ENCODE data around the gene PGLYRP1. TPM values are rescaled to one million over a fixed set of nuclear protein-coding genes. Genes with fewer than 3 reads are reported as not detected.

Gene PGLYRP1
- total RNA-seq, 2 experiments from 2014 or later, result not detected

- ChIA-PET CTCF (interaction anchor here (0.6 kb wide), 1 partner anchor 9 kb away, joined by 4 read pairs; no protein-coding TSS in a partner anchor), POLR2A (no interaction called here)
Observed at GRCh38 chr19:46035546-46035945, 12.7 kb upstream of the PGLYRP1 start.

GRCh38 chr19:46033401-46033800 is 10.5 kb upstream of the PGLYRP1 start:
- CTCF ChIA-PET, result interaction anchor here (1.3 to 1.7 kb wide), 2 partner anchors 155 to 232 kb away, joined by 3 to 6 read pairs; no protein-coding TSS in a partner anchor
- POLR2A ChIA-PET, result no interaction called here

GRCh38 chr19:46032597-46033025 is 9.8 kb upstream of the PGLYRP1 start:
- ChIA-PET CTCF (interaction anchor here (1.3 kb wide), 1 partner anchor 233 kb away, joined by 6 read pairs; no protein-coding TSS in a partner anchor), POLR2A (no interaction called here)

DNA sequence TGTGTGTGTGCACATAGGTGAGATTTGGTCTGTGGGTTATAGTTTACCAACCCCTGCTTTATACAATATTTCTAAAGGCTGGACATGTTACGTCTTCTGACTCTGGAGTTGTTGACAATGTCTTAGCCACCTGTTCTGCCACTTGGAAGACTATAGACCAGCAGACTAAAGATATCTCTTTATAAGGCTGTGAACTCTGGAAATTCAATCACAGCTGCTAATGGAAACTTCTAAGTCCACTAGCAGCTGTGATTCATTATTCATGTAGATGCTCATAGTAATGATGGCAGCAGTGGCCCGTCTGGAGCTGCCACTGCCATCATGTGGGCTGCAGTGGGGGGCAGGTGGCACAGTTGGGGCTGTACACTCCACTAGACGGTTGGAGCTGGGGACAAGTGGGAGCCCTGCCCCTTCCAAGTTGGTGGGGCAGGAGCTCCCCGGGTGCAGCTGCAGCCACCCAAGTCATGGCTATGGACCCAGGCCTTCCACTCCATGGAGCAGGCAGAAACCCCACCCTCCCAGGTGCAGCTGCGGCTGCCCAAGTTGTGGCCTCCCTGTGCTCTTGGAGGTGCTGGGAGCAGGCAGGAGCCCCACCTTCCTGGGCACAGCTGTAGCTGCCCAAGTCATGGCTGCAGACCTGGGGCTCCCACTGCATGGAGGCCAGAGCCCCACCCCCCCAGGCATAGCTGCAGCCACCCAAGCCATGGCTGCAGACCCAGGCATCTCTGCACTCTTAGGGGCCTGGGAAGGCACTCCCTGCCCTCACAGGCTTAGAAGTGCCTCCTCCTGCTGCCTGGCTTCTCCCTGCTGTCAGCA is 9.1 kb upstream of the PGLYRP1 start:
- POLR2A ChIA-PET, result no interaction called here
- CTCF ChIA-PET, result no interaction called here

DNA sequence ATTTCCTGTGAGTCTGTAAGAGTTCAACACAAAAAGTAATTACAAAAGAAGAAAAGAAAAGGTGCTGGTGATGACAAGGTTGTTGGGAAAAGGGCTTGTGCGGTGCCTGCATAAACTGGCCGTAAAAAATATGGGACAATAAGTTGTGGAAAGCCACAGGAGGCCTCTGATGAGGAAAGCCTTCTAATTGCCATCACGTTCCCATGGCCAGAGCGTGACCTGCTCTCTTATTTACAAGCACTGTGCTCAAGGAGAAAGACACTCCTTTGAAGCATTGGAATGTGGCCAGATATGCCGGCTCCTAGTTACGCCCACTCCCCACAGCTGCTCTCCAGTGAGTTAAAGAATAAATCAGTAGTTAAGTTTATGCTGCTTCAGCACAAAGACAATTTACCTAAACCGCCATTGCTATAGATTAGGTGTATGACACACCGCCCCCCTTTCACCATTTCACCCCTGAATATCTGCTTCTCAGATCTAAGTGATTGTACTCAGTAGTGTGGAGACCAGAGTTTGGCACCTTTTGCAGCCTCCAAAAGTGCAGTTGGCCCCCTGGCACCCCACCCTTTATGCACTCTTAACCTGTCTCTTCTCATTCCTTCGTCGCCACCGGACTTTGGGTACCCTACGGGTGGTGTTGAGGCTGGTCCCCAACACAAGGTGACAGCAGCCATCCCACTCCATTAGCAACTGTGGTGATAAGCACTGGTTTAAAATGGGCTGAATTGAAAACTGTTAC is 8.1 kb upstream of the PGLYRP1 start:
- ChIA-PET POLR2A (no interaction called here), CTCF (no interaction called here)

GRCh38 chr19:46025835-46026234 is 3.0 kb upstream of the PGLYRP1 start:
- ChIA-PET POLR2A (no interaction called here), CTCF (interaction anchor here (0.7 to 4.5 kb wide), 4 partner anchors 9 to 255 kb away, joined by 3 to 53 read pairs (median 3); no protein-coding TSS in a partner anchor)

DNA sequence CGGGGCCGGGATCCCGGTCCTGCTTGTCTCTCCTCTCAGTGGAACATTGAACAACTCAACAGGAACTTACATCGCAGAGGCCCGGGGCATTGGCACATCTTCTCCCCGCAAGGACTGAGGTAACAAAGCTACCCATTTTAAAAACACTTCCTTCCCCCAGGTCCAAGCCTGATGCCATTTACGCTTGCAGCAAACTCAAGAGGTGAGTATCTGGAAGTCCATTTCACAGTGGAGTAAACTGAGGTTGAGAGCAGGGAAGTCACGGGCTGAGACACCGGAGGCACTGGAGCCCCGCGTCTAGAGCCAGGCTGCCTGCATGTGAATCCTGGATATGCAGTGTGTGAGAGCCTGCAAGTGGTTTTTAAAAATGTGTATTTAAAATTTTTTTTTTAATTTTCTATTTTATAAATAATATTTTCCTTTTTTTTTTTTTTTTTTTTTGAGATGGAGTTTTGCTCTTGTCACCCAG is 492 bp upstream of the PGLYRP1 start:
- ChIA-PET CTCF (no interaction called here), POLR2A (no interaction called here)

DNA sequence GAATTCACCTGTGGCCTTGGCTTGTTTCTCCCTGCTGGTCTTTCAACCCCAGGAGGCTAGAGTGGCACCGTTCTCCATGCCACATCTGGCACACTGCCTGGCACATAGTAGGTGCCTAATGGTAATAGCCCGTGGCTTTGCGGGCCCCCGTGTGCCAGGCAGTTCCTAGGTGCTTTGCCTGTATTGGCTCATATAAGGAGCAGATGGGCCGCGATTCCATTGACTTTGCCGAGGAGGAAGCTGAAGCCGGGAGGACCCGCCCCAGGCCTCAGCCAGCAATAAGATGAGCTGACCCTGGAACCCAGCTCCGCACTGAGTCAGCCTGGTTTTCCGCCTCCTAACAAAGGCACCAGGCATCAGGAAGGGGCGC is 807 bp downstream of the PGLYRP1 start:
- ChIA-PET CTCF (interaction anchor here (3.7 kb wide), 1 partner anchor 7 kb away, joined by 22 read pairs; no protein-coding TSS in a partner anchor), POLR2A (no interaction called here)

DNA sequence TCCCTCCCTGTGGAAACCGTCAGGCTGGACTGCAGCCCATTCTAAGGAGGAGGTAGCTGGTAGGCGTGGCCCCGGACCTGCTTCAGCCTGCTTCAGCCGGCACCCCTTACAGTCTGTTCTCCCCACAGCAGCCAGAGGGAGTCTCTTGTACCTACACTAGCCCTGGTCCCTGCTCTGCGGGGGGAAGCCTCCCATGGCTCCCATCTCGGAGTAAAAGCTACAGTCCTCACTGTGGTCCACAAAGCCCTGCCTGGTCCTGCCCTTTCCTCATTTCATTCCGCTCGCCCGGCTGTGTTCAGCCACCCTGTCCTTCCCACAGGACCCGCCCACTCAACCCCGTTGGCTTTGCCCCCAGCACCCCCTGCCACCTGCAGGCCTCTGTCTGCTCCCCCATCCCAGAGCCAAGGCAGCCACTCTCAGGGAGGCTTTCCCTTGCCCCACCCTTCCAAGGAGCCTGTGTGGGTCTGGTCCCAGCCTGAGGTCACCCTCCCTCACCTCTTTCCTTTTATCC is 1.3 kb downstream of the PGLYRP1 start:
- CTCF ChIA-PET, result interaction anchor here (0.6 to 3.7 kb wide), 2 partner anchors 7 to 373 kb away, joined by 4 to 22 read pairs; no protein-coding TSS in a partner anchor
- POLR2A ChIA-PET, result no interaction called here

GRCh38 chr19:46020819-46021125 is 2.1 kb downstream of the PGLYRP1 start:
- ChIA-PET CTCF (interaction anchor here (0.6 to 3.7 kb wide), 3 partner anchors 8 to 42 kb away, joined by 3 to 22 read pairs (median 6); no protein-coding TSS in a partner anchor), POLR2A (no interaction called here)

DNA sequence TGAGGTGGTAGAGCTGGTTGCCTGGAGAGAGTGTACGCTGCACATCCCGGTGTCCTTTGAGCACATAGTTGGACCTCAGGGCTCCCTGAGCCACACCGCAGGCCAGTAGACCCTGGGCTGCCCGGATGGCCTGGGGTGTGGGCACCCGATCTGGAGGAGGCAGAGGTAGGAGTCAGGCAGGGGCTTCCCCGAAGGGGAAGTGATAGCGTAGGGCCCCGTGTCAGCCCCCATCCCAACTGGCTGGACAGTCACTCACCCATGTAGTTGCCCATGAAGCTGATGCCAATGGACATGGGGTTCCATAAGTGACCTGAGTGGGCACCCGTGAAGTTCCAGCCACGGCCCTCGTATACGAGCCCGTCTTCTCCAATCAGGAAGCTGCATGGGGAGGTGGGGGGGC is 3.6 kb downstream of the PGLYRP1 start:
- POLR2A ChIA-PET, result no interaction called here
- CTCF ChIA-PET, result interaction anchor here (0.7 to 3.7 kb wide), 4 partner anchors 10 to 488 kb away, joined by 3 to 22 read pairs (median 5); no protein-coding TSS in a partner anchor

DNA sequence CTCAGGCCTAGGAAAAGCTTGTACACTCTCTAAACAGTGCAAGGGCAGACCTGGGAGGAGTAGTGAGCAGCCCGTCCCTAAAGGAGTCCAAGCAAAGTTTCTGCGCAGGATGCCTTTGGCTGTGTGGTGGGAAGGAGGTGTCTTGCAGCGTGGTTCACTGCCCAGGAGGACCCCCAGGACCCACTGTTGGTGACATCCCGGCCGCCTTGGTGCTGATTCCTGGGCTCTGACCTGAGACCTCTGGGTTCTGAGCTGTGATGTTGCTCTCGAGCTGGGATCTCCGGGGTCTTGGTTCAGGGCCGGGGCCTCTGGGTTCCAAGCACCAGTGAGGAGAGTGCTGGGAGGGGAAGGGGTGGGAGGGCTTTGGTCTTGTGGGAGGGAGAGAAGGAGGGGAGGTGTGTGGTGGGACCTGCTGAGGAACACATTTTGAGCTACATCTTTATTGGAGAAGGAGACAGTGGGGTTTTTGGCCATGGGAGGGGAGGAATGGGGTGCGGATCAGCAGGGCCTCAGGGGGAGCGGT is 4.1 kb downstream of the PGLYRP1 start:
- ChIA-PET POLR2A (no interaction called here), CTCF (interaction anchor here (1.3 to 3.7 kb wide), 3 partner anchors 9 to 23 kb away, joined by 4 to 22 read pairs (median 6); partner anchors contain the start of gene CCDC61)

GRCh38 chr19:46017874-46018675 is 4.8 kb downstream of the PGLYRP1 start:
- ChIA-PET POLR2A (no interaction called here), CTCF (interaction anchor here (0.7 to 3.7 kb wide), 7 partner anchors 9 to 250 kb away, joined by 3 to 22 read pairs (median 4); partner anchors contain the start of gene CCDC61)

GRCh38 chr19:46017095-46017429 is 5.8 kb downstream of the PGLYRP1 start:
- POLR2A ChIA-PET, result interaction anchor here (1.0 kb wide), 1 partner anchor 22 kb away, joined by 3 read pairs; the partner anchor contains the start of gene CCDC61
- CTCF ChIA-PET, result interaction anchor here (0.7 to 2.4 kb wide), 12 partner anchors 9 to 251 kb away, joined by 3 to 15 read pairs (median 3); partner anchors contain the start of genes CCDC61 and FOXA3

DNA sequence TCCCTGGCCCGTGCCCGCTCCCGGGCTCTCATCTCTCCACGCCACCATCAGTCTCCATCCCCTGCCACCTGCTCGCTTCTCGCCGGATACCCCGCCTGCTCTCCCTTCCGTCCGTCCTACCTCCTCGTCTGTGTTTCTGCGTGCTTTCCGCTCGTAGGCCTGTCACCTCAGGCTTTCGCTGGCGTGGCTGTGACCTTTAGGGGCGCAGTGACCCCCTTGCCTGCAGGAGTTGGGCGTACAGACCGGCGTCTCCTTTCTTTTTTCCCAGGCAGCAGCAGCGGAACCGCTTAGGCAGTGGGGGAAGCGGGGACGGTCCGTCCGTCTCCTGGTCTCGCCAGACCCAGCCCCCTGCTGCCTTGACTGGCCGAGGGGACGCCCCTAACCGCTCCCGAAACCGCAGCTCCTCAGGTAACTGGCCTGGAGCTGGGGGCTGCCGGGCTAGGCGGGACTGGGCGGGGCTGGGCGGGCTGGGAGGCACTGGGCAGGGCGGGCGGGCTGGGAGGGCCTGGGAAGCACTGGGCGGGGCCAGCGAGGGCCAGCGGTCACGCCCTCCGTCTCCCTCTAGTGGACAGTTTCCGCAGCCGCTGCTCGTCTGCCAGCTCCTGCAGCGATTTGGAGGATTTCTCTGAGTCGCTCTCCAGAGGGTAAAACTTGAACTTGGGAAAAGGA is 6.3 kb downstream of the PGLYRP1 start:
- POLR2A ChIA-PET, result interaction anchor here (0.5 to 1.0 kb wide), 2 partner anchors 21 to 356 kb away, joined by 3 read pairs; partner anchors contain the start of gene CCDC61
- CTCF ChIA-PET, result interaction anchor here (0.5 to 2.4 kb wide), 12 partner anchors 10 to 247 kb away, joined by 3 to 15 read pairs (median 3); partner anchors contain the start of genes CCDC61 and FOXA3

DNA sequence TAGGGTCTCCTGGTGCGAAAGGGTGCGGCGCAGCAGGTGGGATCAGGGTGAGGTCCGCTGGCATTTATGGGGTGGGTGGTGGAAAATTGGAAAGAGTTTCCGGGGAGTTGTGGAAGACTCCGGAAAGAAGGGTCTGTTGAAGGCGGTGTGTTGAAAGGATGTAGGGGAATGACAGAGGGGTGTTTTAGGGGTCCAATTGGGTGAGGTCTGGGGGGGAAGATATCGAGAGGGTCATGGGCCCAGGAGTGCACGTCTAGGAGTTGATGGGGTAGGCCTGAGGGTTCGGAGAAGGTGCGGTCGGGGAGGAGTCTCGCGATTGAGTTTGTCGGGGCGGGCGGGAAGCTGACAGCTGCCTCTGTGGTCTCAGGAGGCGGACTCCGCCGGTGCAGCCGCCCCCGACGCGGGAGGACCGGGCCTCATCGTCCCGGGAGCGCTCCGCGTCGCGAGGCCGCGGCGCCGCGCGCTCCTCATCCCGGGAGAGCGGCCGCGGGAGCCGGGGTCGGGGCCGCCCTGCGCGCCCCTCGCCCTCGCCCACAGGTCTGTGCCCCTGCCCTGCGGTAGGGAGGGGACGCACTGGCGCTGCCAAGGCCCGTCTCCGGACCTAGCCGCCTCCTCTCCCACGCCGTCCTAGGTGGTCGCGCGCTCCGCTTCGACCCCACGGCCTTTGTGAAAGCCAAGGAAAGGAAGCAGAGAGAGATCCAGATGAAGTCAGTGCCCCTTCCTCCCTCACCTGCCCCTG is 7.0 kb downstream of the PGLYRP1 start:
- CTCF ChIA-PET, result interaction anchor here (1.6 to 2.4 kb wide), 2 partner anchors 13 to 88 kb away, joined by 5 to 15 read pairs; no protein-coding TSS in a partner anchor
- POLR2A ChIA-PET, result no interaction called here

GRCh38 chr19:46014941-46015686 is 7.7 kb downstream of the PGLYRP1 start:
- ChIA-PET CTCF (no interaction called here), POLR2A (no interaction called here)
